Measurements from ENCODE around the gene MLH3.
"Not testable (repeated sequence)": the region's sequence is repeated elsewhere in the genome, so short reads cannot be mapped to it uniquely, and the experiment has no call there.

MLH3 gene

GRCh38 chr14:75050852-75051555, at the start of gene MLH3:
Gene MLH3, minus strand, starts transcription at chr14:75051467. Its CDS starts 1,812 bp downstream, at chr14:75049655.
- FAIRE-seq (peak; percentile 30), DNase-seq (ENCODE audit: low spot score) (peak; percentile 96)

GRCh38 chr14:75098682-75099081, 47.4 kb upstream of the MLH3 start:
- no peak for FAIRE-seq
- DNase-seq (ENCODE audit: low spot score): no peak

- FAIRE-seq (no peak), DNase-seq (ENCODE audit: low spot score) (no peak)
Measured at GRCh38 chr14:75098212-75098611, 46.9 kb upstream of the MLH3 start.

GRCh38 chr14:75096959-75097358, 45.7 kb upstream of the MLH3 start:
- FAIRE-seq: no peak
- DNase-seq (ENCODE audit: low spot score): no peak

- no peak for FAIRE-seq
- no peak for DNase-seq (ENCODE audit: low spot score)
Measured at GRCh38 chr14:75095690-75096089, 44.4 kb upstream of the MLH3 start.

- DNase-seq (ENCODE audit: low spot score) (no peak), FAIRE-seq (no peak)
Measured at GRCh38 chr14:75094896-75095295, 43.6 kb upstream of the MLH3 start.

GRCh38 chr14:75092698-75093097, 41.4 kb upstream of the MLH3 start:
- no peak for FAIRE-seq
- no peak for DNase-seq (ENCODE audit: low spot score)

GRCh38 chr14:75091251-75091650, 40.0 kb upstream of the MLH3 start:
- FAIRE-seq (no peak), DNase-seq (ENCODE audit: low spot score) (no peak)

- no peak for FAIRE-seq
- no peak for DNase-seq (ENCODE audit: low spot score)
Measured at GRCh38 chr14:75090353-75090752, 39.1 kb upstream of the MLH3 start.

GRCh38 chr14:75088566-75089373, 37.5 kb upstream of the MLH3 start:
- FAIRE-seq (peak; percentile 79), DNase-seq (ENCODE audit: low spot score) (peak; percentile 66)

- FAIRE-seq: no peak
Measured at GRCh38 chr14:75088153-75088552, 36.9 kb upstream of the MLH3 start.

GRCh38 chr14:75084513-75084912, 33.2 kb upstream of the MLH3 start:
- FAIRE-seq (peak; percentile 55), DNase-seq (ENCODE audit: low spot score) (no peak)

More at GRCh38 chr14:75088153-75088552, 36.9 kb upstream of the MLH3 start:
- no peak for DNase-seq (ENCODE audit: low spot score)

- no peak for DNase-seq (ENCODE audit: low spot score)
- no peak for FAIRE-seq
Measured at GRCh38 chr14:75083271-75083670, 32.0 kb upstream of the MLH3 start.

GRCh38 chr14:75081660-75082229, 30.5 kb upstream of the MLH3 start:
- DNase-seq (ENCODE audit: low spot score) (no peak), FAIRE-seq (no peak)

GRCh38 chr14:75079521-75079920, 28.3 kb upstream of the MLH3 start:
- DNase-seq (ENCODE audit: low spot score) (no peak), FAIRE-seq (no peak)

GRCh38 chr14:75077794-75078193, 26.5 kb upstream of the MLH3 start:
- no peak for FAIRE-seq

GRCh38 chr14:75070383-75070782, 19.1 kb upstream of the MLH3 start:
- DNase-seq (ENCODE audit: low spot score): no peak
- no peak for FAIRE-seq

More at GRCh38 chr14:75077794-75078193, 26.5 kb upstream of the MLH3 start:
- no peak for DNase-seq (ENCODE audit: low spot score)

- no peak for DNase-seq (ENCODE audit: low spot score)
- no peak for FAIRE-seq
Measured at GRCh38 chr14:75069811-75070145, 18.5 kb upstream of the MLH3 start.

GRCh38 chr14:75069121-75069810, 18.0 kb upstream of the MLH3 start, which contains the start of gene ZC2HC1C:
Gene ZC2HC1C, plus strand, starts transcription at chr14:75069641. Its CDS starts 933 bp downstream, at chr14:75070574.
- FAIRE-seq (peak; percentile 27), DNase-seq (ENCODE audit: low spot score) (peak; percentile 96)

GRCh38 chr14:75068294-75069120, 17.2 kb upstream of the MLH3 start:
- no peak for DNase-seq (ENCODE audit: low spot score)

GRCh38 chr14:75067765-75068164, 16.5 kb upstream of the MLH3 start:
- FAIRE-seq; DNase-seq (ENCODE audit: low spot score): not testable (repeated sequence)

More at GRCh38 chr14:75068294-75069120, 17.2 kb upstream of the MLH3 start:
- no peak for FAIRE-seq
